NCI-H524 (cell line): ENCODE results near the gene MPRIP.

ENCODE experiments used
- DNase-seq, 2 experiments: peaks; one replicate each; lab custom pipeline; 2025; lab: John Stamatoyannopoulos, UW

MPRIP gene

GRCh38 chr17:17214646-17215436, 172.6 kb downstream of the MPRIP start:
- DNase-seq, result no peak

DNA sequence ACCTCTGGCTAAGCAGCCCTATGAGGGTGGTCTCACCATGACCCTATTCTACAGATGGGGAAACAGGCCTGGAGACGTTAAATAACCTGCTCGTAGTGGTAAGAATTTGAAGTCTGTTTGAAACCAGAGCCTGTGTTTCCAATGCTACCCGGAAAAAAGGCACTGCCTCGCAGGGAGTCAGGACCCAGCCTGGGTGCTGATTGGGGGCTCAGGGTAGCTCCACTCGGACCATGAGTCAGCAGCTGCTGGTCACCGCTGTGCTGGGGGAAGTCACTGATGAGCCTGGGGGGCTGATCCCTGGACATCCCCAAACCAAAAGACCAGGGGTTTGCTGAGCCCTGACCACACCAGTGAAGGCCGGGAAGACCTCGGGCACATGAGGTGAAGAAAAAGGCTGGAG, 173.3 kb downstream of the MPRIP start:
- DNase-seq, result no peak

- no peak for DNase-seq
Measured at GRCh38 chr17:17216236-17216635, 174.0 kb downstream of the MPRIP start.

DNA sequence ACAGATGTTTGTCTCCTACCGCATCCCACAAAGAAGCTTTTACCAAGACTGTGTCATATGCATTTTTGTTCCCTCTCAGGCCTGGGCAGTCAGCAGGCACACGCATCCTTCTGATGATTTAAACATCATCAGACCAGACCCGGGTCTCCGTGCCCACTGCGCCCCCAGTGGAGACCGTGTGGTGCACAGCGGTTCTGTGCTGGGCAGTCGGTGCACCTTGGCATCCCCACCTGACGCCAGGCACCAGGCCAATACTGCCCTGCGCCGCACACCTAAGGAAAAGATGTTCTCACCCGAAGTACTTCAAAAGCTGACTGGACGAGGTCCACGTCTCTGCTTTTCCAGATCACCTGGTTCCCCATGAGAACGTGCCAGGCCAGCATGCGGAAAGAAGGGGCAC, 174.5 kb downstream of the MPRIP start:
- DNase-seq, result no peak

GRCh38 chr17:17217995-17218394, 175.7 kb downstream of the MPRIP start:
- no peak for DNase-seq

DNA sequence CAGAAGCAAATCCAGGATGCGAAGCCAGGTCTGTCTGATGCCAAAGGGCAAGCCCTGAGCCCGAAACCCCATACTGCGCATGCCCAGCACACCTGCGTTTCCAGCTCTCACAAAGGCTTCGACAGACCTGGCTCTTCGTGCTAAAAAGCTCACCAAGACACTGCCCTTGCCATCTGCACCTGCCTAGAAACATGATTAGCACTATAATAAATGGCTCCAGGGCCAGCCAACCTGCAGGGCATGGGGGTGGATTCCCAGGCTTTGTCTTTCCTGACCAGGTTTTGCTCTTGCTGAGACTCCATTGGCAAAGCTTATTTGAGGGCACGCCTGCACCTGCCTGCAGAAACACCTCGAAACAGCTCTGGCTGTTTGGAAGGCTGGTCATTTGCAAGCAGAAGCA, 178.3 kb downstream of the MPRIP start:
- DNase-seq, result no peak

- no peak for DNase-seq
Measured at GRCh38 chr17:17221329-17221728, 179.1 kb downstream of the MPRIP start.

GRCh38 chr17:17223736-17224135, 181.5 kb downstream of the MPRIP start:
- no peak for DNase-seq

DNA sequence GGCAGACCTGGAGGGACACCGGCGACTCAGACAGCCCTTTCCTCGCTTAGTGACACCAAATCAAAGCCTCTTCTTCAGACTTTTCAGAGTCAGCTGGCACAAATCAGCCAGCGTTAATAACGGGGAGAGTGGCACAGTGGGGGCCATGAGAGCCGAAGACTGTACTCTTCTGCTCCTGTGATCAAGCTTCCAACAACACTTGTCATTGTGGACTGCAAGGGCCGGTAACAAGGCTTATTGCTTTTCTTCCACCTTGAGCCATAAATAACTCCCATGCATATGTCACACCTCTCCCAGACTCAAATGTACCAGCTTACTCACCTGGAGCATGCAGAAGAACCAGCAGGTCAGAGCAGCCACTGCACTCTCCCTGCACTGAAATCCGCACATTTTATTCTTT, 181.9 kb downstream of the MPRIP start:
- DNase-seq, result no peak

DNA sequence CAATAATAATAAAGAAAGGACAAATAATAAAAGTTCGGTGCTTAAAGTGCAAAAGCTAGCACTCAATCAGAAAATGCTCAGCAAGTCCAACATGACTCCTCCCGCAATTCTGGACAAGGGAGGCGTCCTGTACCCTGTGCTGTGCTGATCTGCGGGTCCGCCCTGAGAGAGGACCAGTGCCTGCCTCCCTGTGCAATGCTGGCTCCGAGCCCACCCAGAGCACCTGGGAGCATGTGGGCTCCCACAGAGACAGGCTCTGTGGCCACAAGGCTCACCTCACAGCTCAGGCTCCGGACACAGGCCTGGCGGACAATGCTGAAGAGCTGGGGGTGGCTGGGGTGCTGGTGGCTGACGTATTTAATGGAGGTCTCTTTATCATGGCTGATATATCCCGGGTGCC, 183.6 kb downstream of the MPRIP start:
- no peak for DNase-seq

DNA sequence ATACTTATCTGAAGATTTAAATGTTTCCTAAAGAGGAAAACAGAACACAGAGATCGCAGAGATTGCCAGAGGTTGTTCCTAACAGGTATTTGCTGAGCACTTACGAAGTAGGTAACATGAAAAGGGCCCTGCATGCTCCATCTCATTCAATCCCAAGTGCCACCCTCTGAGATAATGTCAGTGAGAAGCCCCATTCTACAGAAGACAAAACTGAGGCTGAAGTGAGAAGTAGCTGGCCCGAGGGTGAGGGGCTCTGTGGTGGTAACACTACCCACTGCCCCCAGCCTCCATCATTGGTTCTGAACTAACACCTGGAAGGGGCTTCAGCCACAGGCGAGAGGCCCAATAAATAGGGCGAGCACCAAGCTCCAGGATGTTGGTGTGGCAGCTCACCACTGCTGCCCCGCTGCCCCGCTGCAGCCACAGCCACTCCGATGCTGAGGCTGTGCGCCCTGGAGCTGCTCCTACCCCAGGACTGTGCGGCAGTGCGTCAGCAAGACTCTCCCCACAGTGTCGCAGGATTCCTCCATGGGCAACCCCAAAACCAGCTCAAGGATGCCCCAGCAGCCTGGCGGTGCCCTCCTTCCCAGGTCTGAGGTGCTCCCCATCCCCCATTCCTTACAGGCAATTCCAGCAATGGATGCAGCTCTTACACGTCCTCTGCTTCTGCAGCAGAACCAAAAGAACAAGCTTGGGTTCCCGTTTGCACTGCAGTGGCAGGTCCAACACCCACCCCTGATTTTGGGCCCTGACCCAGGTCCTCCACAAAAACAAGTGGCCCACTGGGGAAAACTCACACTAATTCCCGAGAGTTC, 184.4 kb downstream of the MPRIP start:
- DNase-seq, result no peak

DNA sequence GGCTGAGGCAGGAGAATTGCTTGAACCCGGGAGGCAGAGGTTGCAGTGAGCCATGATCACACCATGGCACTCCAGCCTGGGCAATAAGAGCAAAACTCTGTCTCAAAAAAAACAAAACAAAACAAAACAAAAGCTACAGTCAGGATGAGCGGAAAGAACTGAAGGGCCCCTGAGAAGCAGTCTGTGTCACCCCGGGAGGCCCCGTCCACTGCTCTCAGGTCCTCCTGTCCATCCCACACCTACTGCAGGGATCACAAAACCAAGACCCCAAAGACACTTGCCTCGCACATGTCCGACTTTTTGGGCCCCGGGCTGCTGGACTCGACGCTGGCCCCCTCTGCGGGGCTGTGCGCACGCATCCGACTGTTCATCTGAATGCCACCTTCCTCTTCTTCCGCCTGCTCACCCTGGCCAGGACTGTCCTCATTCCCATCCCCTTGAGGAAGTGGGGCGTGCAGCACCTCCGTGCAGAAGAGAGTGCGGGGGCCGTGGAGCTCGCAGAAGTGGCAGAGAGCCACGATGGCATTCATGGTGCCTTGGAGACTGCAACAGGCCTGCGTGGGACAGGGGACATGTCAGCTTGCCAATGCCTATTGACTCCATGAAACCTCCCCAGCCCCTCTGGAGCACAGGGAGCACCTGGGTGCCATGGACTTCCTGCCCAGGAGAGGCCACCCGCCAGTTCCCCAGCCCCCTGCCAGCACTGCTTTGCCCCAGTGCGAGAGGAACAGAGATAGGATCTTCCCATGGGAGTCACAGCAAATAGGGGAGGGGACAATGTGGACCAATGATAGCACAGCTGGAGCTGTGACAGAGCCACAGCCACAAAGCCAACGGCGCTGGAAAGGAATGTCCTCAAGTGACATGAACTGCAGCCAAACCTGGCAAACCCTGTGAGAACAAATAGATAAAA, 185.6 kb downstream of the MPRIP start:
- DNase-seq, result no peak

DNA sequence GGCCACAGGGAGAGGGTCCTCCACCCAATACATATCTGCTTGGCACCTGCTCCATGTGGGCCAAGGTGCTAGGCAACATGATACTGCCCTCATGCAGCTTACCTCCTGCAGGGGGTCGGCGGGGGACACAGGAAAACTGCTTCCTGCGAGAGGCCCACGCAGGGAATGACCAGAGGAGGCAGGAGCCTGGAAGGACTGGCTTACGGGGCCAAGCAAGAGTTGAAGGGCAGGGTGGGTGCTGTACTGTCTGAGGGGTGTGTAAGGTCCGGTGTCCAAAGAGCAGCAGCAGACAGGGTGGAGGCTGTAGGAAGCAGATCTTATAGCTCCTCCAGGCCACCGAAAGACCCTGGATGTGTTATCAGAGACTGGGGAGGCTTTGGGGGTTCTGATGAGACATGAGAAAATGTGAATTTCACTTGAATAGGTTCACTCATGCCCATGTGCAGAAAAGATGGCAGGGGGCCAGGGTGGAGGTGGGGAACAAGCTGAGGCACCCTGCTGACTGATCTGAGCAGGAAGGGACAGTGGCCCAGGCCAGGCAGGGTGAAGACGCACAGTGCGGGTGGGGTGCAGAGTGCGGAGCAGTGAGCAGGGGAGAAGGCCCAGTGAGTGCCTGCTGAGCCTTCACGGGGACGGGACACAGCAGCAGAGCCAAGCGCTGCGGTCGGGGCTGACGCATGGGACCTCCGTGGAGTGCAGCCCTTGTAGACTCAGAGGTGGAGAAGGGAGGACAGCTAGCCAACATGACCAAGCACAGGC, 186.4 kb downstream of the MPRIP start:
- no peak for DNase-seq

GRCh38 chr17:17229416-17230384, 187.4 kb downstream of the MPRIP start:
- DNase-seq, result no peak

DNA sequence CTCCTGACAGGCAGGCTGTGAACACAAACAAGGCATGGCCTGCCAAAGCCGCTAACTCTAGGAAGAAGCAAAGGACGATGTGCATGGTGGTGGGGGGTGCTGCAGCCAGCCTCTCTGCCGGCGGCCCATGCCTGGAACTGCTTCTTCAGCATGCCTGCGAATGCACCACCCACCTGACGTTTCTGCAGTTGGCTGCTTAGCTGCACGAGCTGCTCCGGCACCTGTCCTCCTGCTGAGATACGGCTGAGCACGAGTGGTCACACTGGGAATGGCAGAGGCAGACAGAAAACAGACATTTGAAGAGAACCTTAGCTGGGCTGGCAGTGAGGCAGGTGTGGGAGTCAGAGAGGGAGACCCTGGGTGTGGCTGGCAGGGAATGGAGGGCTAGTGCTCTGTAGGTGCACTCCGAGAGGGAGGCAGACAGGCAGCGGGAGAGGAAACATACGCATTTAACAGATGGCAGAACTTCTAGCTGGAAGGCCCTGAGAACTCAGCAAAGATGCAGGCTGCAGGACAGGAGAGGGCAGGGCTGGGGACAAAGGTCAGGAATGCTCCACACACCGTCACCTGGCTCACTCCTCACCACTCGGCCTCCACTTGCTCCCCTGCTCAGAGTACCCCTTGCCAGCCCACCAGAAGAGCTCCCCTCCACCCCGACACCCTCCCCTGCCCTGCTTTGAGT, 189.5 kb downstream of the MPRIP start:
- DNase-seq, result no peak

GRCh38 chr17:17232303-17232621, 190.0 kb downstream of the MPRIP start:
- no peak for DNase-seq

DNA sequence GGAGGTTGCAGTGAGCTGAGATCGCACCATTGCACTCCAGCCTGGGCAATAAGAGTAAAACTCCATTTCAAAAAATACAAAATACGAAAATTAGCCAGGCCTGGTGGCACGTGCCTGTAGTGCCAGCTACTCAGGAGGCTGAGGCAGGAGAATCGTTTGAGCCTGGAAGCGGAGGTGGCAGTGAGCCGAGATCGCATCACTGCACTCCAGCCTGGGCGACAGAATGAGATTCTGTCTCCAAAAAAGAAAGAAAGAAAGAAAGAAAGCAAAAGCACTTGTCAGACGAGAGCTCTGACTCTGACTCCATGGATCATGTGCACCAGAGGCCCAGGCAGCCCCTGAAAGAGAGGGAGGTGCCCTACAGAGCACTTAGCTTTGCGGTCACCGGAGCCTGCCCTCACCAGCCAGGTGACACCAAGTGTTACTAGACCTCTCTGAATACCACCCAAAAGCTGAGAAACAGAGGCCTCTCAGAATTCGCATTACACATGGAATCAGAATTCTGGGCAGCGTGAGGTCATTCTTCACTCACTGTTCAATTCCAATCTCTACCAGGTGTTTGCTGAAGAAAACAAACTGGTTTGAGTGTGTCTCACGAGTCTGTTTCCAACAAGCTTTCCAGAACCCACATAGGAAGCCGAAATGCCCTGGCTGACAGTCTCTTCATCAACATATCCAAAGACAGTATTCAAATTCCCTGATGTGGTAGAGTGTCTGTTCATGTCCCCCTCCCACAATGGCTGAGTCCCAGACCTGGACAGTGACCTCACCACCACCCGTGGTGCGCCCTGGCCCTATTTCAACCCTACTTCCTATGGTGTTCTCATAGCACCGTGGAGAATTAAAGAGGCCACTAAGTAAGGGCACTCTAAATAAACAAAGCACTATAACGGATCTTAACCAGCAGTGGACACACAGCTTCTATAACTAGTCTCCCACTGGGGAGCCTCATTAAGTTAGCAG, 193.2 kb downstream of the MPRIP start:
- no peak for DNase-seq

DNA sequence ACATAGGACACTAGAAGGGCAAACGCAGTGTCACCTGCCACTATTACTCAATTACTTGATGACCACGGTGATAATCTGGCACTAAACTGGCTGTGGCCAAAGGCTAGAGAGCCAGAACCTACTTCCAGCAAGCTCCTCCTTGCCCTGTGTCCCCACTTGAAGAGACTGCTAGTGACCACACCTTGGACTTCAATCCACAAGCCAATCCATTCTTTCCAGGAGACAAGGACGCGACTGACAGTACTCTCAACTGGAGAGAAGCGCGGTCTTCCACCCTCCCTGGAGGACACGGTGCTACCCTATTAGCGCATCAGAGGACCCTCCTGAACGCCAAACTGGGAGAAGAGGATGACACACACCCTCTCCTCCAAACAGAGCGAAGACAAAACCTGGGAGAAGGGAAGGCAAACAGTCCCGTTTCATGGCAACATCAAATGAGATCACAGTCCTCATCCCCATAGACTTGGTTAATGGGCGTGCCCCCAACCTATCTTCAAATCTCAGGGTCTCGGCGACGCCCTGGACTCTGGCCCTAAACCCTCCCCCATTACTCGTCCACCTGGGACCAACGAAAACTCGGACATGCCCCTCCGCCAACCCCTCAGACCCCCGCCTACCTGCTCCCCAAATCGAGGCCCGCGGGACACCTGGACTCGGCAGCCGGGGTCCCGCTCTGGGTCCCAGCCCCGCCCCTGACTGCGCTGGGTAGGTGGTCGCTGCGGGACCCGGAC, 194.2 kb downstream of the MPRIP start:
- DNase-seq, result no peak
